GOT3 (cell line): ENCODE results near the gene NPTXR.
"Not testable (repeated sequence)": the region's sequence is repeated elsewhere in the genome, so short reads cannot be mapped to it uniquely, and the experiment has no call there.

Source experiments
- DNase-seq: peaks from one replicate; lab custom pipeline; 2025; ENCODE audit warnings: mixed read lengths; lab: John Stamatoyannopoulos, UW

Gene NPTXR

DNA sequence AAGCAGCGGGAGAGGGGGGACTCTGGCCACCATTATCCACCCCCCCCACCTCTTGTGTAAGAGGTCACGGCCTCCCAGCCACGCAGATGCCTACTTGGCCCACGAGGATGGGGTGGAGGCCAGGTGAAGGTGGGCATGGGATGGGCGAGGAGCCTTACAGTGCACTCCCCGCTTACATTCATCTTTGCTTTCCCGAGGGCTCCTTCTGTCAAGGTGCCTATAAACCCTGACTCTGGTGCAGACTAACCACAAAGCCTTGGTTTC is 13.1 kb downstream of the NPTXR start:
- DNase-seq, result no peak

- no peak for DNase-seq
Measured at GRCh38 chr22:38830026-38830844, 13.6 kb downstream of the NPTXR start.

GRCh38 chr22:38829485-38829884 is 14.3 kb downstream of the NPTXR start:
- DNase-seq, result no peak

GRCh38 chr22:38828616-38829205 is 15.1 kb downstream of the NPTXR start:
- no peak for DNase-seq

DNA sequence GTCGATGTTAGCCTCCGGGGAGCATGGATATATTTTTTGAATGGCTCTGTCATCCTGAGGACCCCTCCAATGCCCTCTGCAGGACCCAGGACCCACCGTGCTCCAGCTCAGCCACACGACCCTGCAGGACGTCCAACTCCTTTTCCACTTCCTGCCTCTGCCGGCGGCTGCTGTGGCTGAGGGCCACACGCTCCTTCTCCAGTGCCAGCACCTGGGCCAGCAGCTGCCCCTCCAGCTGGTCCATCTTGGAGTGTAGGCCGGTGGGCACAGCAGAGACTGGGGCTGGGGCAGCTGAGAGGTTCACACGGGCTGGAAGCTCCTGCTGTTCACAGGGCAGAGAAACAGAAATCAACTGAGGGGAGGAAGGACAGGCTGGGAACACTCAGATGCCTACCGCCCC is 15.6 kb downstream of the NPTXR start:
- no peak for DNase-seq

DNA sequence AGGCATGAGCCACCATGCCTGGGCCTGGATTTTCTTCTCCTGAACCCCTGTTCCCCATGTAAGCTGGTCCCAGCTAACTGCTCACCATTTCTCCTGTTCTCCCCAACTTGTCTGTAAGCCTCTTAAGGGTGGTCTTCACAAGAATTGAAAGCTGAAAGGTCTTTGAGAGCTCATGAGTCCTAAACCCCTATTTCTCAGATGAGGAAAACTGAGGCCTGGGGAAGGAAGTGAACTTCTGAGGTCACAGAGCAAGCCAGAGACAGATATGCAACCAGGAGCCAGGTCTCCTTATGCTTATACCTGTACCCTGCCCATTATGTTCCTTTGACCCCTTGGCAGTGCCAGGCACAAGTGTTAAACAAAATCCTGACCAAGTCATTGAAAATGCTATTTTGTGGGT is 16.3 kb downstream of the NPTXR start:
- DNase-seq, result no peak

- DNase-seq, result no peak
Measured at GRCh38 chr22:38826801-38827200, 17.0 kb downstream of the NPTXR start.

DNA sequence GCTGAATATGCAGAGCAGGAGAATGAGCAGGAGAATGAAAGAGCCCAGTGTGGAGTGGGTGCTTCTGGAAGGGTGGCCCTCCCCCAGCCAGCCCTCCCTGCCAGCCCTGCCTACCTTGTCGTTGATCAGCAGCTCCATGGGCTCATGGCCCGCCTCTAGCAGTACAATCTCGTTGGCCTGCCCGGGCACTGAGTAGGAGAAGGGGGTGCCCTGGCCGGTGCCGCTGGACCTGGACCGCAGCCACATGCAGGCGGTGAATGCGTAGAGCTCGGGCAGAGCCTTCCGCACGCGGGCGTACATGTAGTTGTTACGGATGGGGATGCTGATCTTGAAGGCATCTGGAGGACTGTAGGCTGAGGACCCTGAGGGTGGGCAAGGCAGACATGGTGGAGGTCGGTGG is 17.4 kb downstream of the NPTXR start:
- no peak for DNase-seq

GRCh38 chr22:38824585-38824984 is 19.2 kb downstream of the NPTXR start:
- no peak for DNase-seq

- DNase-seq, result no peak
Measured at GRCh38 chr22:38823637-38824036, 20.2 kb downstream of the NPTXR start.

DNA sequence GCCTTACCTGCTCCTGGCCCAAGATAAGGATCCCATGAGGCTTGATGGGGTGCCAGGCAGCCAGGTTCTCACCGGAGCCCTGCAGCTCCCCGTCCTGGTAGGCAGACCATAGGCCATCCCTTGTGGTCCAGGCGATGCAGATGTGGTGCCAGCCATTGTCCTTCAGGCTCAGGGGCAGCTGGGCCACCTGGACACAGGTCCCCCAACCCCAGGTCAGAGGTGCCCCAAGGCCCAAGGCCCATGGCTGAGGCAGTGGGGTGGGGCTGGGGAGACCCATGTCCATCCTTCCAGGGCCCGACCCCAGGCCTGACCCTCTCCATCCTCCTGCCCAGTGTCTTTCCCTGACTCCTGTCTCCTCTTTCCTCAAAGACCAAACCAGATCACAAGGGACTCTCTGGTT is 20.8 kb downstream of the NPTXR start:
- DNase-seq, result no peak

DNA sequence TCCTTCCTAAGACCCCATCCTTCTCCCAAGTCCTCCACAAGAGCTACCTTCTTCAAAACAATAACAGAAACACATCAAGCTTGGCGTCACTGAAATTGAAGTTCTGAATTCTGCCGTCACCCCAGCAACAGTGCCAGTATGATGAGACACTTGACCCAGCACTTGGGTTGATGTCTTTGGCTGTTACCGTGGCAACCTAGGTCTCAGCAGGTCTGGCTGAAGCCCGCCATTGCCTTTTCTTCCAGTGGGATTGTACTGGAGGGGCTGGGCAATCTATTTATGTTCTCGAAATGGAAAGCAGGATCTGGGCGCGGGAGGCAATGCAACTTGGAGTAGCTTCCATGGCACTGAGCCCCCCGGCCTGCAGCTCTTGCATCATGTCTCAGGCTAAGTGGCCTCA is 23.8 kb downstream of the NPTXR start:
- no peak for DNase-seq

- no peak for DNase-seq
Measured at GRCh38 chr22:38819387-38819940, 24.4 kb downstream of the NPTXR start.

DNA sequence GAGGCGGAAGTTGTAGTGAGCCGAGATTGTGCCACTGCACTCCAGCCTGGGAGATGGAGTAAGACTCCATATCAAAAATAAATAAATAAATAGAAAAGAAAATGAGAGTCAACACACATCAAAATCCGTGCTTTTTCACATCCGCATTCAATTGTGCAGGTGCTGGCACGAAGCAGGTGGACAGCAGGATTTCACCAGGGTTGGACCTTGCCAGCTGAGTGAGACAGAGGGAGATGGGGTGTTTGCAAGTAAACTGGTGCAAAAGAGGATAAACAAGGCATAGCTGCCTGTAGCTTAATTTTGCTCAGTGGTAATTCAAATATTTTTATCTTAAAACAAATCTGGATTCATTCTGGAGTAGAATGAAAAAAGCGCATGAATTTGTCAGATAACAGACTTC is 26.6 kb downstream of the NPTXR start:
- DNase-seq, result no peak

DNA sequence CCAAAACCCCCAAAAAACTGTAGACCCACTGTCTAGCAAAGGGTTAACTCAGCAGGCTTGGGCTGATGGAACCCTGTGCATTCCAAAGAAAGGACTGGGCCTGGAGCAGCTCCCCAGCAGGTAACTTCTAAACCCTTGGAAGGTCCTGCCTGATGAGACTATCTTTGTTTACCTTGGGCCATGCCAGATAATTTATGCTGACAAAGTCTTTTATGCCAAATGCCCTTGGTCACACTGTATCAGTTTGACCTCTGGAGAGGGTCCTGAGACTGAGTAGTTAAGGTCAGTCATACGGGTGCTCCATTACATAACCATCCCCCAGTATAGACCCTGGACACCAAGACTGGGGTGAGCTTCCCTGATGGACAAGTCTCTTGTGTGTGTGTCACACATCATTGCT is 28.0 kb downstream of the NPTXR start:
- DNase-seq, result no peak

GRCh38 chr22:38811241-38811640 is 32.6 kb downstream of the NPTXR start:
- DNase-seq, result no peak

DNA sequence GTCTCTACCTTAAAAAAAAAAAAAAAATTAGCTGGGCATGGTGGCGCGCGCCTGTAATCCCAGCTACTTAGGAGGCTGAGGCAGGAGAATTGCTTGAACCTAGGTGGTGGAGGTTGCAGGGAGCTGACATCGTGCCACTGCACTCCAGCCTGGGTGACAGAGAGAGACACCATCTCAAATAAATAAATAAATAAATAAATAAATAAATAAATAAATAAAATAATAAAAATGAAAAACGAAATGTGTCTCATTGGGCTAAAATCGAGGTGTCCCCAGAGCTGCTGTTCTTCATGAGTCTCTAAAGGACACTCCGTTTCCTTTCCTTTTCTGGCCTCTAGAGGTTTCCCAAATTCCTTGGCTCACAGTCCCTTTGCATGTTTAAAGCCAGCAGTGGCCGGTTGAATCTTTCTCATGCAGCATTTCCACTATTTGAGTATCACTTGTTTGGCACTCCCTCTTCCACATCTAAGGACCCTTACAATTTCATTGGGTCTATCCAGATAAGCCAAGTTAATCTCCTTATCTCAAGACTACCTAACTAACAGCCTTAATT is 38.7 kb downstream of the NPTXR start:
- not testable (repeated sequence) for DNase-seq

- peak; percentile 43 for DNase-seq
Measured at GRCh38 chr22:38802671-38803121, 41.1 kb downstream of the NPTXR start.

GRCh38 chr22:38799265-38800002 is 44.4 kb downstream of the NPTXR start:
- no peak for DNase-seq

GRCh38 chr22:38798496-38798895 is 45.3 kb downstream of the NPTXR start:
- no peak for DNase-seq

DNA sequence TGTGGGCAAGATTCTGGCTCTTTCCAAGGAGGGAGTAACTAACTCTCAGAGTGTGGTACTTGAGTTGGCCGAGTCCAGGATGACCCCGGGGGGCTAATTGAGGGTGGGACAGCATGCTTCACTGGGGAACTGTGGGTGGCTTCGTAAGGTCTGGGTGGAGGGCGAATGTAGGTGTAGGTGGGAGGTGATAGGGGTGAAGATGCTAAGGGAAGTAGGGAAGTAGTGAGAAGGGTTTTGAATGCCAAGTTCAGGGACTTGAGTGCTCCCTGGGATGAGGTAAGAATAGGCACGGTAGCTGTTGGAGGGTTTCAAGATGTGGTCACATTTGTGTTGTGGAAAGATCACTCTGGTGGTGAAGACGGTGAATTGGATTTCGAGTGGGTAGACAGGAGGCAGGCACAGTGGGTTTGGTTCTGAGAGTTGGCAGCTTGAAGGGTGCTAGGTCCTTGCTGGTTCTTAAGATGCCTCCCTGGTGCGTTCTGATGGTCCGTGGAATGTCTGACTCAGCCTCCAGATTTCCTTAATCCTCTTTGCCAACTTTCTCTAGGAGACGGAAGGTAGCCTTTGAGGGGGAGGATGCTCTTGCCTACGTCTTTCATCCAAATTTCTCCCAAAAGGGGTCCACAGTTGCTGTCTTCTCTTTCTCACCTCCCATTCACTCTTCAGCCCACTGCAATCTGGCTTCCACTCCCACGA is 47.4 kb downstream of the NPTXR start:
- no peak for DNase-seq

DNA sequence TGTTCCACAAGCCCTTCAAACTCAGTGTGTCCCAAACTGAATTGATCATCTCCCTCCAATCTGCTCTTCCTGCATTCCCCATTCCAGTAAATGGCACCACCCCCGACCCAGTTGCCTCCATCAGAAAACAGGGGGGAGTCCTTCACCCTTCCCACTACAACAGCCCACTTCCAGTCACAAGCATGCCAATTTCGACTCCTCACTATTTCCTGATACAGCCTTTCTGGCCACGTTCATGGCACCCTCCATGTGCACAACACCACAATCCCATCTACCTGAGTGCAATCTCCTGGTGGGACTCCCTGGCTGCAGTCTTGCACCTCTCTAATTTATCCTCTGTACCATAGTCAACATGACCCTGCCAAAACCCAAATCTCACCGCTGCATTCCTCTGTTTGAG is 48.3 kb downstream of the NPTXR start:
- DNase-seq, result no peak
